Activated CD4-positive, alpha-beta T cell treated with anti-CD3 and anti-CD28 coated beads, Interleukin-2, amount 50 U/mL, for 24 hours (primary cell): ENCODE measurements around the gene TEX38.
"Not testable (repeated sequence)": the region's sequence is repeated elsewhere in the genome, so short reads cannot be mapped to it uniquely, and the experiment has no call there.

Experiments used
- DNase-seq, 2 donors: peaks; one replicate each; pipeline ENCODE4 v3.0.0-alpha.2; 2020; ENCODE audit warnings: low read depth in 1 of 2, low spot score in 1 of 2

The TEX38 gene

DNA sequence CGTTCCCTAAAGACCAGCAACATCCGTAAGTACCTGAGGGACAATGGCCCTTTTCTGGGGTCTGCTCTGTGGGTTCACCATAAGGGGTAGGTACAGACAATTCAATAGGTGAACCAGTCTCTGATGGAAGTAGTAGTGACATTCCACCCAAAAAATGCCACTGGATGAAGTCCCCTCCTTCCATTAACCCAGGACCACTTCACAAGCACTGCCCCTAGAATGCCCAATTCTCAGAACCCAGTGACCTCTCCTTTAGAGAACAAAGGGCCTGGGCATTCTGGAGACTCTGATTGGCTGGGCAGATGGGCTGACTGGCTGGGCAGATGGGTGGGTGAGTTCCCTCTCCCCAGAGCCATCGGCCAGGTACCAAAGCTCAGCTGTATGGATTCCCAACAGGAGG is at the start of gene TEX38:
Gene TEX38, plus strand, starts transcription at position 301 of the 400 bp plus-strand sequence. Its CDS starts 81 bp downstream, at position 382.
- no peak for DNase-seq

DNA sequence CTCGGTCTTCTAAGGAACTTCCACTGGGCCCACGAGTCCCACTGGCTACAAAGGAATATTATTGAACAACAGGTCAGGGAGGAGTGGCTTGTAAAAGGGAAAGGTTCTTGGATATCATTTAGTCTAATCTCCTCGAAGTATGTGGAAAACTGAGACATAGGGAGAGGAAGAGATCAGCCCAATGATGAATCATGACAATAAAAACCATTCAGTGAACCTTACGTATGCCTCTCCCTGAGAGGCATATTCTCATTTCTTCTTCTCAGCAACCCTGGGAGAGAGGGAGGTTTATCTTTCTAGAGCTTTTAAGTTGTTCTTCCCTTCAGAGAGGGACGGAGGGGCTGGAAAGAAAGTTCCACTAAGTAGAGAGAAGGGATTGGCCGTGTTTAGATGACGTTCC is 49.7 kb upstream of the TEX38 start:
- no peak for DNase-seq

DNA sequence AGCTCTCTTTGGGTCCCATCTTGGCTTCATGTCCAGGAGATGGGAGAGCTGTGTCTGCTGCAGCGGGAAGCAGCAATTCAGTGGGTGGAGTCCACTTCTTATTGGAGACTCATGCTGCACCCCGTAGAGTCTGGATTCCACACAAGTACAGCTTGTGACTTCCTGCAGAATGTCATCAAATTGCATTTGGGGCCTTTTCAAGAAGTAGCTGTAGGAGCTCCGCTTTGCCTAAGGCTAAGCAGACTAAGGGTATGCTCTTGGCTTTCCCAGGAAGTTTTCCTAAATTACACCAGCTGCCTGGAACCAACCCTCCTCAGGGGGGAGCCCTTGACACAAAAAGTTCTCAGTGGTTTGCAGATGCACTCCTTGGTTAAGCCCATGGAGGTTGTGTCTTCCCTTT is 49.3 kb upstream of the TEX38 start:
- DNase-seq = no peak

DNA sequence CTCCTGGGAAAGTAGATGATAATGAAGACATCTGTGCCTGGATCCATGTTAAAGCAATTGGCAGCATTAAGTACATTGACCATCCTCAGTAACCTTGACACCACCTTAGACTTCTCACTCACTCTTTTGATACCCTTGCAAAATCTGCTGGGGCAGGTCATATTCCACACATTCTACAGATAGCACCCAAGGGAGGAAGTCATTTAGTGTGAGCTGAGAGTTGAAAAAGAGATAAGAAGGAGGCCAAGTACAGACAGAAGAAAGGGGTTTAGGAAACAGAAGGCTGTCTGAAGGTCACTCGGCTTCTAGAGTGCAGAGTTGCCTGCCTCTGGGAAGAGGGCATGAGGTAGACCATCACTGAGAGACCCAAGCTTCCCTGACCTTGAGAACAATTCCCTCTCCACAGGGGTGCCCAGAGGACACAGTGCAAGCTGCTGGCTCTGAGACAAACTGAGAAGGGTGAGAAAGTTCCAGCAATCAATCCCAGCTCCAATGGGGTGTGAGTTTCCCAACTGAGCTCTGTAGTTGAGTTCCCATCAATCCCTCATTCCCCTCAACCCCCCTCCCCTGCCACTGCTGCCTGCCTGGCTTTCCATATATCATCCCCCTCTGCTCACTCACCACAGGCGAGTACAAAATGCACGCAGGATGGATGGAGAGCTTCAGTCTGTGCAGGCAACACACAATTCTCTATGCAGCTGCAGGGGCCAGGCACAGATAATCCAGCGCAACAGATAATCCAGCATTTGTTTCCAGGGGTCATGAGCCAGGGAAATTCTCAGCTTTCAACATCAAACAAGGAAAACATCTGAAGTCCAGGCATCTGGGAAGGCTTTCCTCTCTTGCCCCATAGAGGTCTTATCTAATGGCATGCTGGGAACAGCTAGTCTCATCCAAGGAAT is 47.7 kb upstream of the TEX38 start:
- DNase-seq = no peak

DNA sequence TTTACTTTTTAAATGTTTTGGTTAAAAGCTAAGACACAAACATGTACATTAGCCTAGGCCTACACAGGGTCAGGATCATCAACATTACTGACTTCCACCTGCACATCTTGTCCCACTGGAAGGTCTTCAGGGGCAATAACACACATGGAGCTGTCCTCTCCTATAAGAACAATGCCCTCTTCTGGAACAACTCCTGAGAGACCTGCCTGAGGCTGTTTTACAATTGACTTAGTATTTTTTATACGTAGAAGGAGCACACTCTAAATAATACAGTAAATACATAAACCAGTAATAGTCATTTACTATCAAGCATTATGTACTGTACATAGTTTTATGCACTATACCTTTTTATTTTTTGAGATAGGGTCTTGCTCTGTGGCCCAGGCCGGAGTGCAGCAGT is 40.9 kb upstream of the TEX38 start:
- no peak for DNase-seq

DNA sequence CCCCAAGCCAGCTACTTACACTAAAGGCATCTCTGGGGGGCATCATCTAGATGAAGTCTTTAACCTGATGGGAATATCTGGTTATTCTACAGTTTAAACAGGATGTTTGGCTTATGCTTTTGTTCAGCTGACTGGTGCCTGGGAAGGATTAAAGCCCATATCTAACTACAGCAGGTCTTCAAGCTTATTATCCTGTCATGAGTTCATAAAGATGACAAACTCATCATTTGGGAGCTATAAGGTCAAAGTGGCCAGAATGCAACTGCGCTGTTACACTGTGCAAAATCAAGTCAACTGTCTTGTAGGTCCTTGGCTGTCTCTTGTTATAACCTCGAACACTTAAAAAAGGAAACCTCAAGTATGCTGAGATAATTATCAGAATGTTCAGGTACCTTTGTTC is 36.4 kb upstream of the TEX38 start:
- no peak for DNase-seq

DNA sequence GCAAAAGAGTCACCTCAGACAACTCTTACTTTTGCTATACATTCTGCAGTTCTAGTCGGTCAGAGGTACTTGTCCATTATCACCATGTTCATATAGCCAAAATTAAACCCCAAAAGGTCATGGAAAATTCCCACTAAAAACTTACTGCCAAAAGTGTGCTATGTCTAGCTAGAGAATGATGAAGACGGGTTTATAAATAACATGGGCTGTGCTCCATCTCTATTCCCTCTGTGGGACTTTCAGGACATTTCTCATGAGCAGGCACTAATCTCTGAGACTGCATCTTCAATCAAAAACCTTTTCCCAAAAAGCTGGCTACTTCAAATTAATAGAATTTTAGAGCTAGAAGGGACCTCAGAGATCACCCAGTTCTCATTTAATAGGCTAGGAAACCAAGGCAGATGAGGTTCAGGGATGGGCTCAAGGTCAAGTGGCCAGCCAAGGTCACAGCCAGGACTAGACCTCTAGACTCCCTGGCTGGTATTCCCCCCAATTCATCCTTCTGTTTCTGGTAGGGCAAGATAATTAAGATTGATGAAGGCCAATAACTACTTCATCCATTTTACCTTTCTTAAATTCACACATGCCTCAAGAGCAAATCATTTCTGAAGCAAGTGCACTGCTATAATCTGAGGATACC is 34.1 kb upstream of the TEX38 start:
- no peak for DNase-seq

DNA sequence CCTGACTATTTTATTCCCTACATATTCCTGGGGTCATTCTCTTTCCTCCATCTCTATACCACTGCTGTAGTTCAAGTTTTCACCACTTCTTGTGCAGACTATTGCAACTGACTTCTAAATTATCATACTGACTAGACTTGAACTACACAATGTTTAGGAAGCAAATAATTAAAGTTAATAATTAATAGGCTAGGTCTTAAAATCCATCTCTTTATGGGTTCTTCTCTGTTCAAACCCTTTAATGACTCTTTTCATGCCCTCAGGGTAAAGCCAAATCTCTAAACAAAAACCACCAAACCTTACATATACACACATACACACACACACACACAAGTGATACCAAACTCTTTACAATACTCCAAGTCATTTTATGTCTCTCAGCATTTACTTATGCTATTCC is 32.7 kb upstream of the TEX38 start:
- DNase-seq = no peak

DNA sequence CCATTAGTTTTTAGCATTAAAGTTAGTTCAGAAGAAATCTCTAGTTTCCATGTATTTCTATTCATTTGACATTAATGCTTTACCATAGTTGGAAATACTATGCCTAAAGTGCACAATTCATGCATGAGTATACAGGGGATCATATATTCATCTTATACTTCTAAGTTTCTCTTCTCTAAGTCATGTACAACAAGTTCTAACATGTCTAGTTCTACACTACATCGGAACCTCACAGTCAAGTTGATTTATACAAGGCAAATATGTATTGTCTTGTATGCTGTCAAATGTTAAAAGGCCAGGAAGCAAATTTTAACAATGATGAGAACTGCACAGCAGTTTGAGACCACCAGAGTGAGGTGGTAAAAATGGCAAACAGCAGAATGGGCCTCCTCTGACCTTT is 32.1 kb upstream of the TEX38 start:
- DNase-seq = no peak

DNA sequence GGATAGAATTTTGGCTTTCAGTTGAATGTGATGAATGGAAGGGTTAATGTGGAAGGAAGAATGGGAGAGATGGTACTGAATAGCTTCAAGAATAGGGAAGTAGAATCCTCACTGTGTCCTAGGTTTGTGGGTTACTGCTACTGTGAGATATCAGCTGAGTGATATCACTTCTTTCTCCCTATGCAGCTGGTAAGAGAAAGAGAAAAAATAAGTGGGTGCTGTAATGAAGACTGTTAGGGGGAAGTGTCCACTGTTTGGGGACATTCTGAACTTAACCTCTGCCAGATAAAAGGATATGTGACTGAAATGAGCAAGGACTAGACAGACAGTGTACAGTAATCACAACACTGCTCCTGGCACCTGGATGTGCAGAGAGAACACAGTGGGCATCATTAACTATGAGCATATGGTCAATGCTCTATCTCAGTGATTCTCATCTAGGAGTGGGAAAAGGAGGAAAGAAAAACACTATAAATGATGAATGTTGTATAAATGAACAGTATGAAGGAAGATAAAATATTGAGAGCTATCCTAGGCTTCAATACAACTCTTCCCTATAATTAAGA is 29.5 kb upstream of the TEX38 start:
- no peak for DNase-seq

DNA sequence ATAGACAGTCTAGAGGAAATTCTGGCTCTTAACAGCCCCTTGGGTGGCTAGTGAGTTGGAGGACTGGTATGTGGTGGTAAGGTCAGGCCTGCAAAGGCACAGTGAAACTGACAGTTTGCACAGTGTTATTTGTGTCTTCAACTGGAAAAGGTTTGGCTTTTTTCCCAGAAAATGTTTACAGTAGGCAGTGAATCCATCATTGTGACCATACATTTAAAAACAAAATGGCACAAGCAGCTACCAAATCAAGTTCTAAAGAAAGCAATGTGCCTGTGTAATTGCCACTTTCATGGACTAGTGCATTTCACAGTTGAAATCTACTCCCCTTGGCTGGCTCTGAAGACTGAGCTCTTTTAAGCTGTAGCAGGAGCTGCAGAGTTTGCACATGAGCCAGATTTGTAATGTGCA is 28.3 kb upstream of the TEX38 start:
- DNase-seq = no peak

DNA sequence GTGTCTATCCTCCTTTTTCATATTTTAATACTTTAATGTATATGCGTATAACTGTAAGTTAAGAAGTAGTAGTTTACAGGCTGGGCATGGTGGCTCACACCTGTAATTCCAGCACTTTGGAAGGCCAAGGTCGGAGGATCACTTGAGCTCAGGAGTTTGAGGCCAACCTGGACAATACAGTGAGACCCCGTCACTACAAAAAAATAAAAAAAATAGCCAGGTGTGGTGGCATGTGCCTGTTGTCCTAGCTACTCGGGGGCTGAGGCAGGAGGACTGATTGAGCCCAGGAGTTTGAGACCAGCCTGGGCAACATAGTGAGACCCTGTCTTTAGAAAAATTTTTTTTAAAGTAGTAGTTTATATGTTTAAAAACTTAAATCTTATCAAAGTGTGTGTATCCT is 25.8 kb upstream of the TEX38 start:
- no peak for DNase-seq

DNA sequence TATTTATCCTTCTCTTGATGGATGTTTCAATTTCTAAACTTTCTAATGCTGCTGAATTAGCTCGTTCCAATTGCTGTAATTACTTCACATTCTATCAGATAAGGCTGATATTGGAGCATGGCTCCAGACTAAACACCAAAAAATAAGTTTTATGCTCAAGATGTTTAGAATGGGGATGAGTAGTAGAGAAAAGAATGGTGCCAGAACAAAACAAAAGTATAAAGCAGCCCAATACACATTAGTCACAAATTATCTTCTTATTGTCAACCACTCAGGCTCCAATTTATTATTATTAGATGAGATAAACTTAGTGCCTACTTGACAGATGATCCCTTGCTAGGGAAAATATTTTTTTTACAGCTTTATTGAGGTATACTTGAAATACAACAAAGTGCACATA is 25.3 kb upstream of the TEX38 start:
- no peak for DNase-seq

DNA sequence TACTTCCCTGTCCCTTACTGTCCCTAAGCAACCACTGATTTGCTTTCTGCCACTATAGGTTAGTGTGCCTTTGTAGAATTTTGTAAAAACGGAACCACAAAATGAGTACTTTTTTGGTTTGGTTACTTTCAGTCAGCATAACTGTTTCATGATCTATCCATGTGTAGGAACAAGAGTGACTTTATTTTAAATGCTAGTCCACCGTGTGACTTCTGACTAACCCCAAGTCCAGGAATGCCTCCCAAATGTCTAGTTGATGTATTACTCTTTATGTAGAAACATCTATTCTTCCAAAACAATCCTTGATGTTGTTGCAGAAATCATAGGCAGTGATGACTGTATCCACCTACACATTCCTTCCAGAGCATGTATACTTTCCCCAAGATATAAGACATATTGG is 24.8 kb upstream of the TEX38 start:
- no peak for DNase-seq

DNA sequence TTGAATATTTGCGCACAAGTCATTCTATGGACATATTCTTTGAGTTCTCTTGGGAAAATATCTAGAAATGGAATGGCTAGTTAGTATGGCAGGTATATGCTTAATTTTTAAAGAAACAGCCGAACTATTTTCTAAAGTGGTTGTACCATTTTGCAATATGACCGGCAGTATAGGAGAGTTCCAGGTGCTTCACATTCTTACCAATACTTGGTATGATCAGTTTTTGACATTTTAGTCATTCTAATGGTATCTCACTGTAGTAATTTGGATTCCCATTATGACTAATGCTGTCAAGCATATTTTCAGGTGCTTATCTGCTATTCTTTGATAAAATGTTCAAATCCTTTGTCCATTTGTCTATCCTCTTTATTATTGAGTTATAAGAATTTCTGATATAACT is 24.0 kb upstream of the TEX38 start:
- DNase-seq = no peak

DNA sequence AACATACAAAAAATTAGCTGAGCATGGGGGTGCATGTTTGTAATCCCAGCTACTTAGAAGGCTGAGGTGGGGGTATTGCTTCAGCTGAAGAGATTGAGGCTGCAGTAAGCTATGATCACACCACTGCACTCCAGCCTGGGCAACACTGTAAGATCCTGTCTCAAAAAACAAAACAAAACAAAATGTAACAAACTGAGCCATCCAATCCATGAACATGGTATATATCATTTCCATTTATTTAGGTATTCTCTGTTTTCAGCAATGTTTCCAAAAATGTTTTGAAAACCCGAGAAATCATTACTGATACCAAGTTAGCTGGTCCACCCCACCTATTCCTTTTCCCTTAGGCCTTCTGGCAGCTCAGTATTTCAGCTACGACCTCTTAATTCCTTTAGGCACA is 21.9 kb upstream of the TEX38 start:
- DNase-seq = no peak

DNA sequence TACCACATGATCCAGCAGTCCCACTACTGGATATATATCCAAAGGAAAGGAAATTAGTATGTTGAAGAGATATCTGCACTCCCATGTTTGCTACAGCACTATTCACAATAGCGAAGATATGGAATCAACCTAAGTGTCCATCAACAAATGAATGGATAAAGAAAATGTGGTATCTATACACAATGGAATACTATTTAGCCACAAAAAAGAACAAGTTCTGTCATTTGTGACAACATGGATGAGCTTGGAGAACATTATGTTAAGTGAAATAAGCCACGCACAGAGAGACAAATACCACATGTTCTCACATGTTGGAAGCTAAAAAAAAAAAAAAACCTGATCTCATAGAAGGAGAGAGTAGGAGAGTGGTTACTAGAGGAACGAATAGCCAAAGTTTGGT is 21.2 kb upstream of the TEX38 start:
- DNase-seq = no peak

DNA sequence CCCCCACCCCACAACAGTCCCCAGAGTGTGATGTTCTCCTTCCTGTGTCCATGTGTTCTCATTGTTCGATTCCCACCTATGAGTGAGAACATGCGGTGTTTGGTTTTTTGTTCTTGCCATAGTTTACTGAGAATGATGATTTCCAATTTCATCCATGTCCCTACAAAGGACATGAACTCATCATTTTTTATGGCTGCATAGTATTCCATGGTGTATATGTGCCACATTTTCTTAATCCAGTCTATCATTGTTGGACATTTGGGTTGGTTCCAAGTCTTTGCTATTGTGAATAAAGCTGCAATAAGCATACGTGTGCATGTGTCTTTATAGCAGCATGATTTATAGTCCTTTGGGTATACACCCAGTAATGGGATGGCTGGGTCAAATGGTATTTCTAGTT is 20.5 kb upstream of the TEX38 start:
- not testable (repeated sequence) for DNase-seq

DNA sequence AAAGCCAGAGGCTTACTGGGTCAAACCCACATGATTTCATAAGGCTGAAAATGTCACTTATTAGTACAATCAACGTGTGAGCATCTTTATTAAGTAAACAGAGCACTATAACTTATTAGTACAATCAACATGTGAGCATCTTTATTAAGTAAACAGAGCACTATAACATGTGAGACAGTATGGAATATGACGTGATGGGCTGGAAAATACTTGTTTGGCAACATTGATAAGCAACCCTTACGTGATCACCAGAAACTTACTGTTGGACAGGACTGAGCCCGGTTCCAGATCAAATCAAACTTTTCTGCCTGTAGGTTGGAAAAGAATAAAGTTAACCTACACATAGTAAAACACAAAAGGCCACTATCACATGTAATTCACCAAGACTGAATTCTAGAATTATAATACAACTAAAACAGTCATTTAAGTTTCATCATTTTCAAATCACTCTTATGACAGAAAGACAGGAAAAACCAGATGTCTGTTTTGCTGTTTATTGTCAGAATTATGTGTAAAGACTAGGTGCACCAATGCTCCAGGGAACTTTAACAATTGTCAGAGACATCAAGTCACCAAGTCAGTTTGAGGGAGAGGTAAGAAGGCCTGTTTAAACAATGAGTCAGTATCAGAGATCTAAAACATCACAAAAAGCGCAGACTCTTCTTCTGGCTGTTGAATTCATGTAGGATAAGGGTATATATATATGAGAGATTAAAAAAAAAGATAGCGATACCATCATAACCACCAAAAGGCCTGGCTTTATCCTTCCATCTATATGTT is 19.1 kb upstream of the TEX38 start:
- no peak for DNase-seq

DNA sequence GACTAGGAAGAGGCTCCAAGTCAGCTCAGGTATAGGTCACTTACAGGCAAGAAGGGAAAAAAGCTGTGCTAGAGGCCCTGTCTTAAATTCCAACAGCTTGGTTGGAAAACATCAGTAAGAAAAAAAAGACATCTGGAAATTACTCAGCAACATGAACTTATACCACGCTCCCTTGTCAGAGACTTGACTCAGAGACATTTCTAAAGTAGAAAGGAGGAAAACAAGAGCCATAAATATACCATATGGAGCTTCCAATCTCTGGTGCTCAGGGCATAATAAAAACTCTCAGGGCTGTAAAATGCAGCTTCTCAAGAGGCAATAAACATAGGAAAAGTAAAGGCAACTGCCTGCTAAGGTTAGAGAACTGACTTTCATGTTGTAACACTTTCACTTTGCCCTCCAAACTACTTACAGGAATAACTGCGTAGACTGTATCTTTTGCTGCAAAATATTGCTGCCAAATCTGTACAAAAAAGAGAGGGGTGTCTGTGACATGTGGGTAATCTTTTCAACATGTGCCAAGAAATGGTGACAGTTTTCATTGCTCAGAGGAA is 18.2 kb upstream of the TEX38 start:
- DNase-seq = no peak

DNA sequence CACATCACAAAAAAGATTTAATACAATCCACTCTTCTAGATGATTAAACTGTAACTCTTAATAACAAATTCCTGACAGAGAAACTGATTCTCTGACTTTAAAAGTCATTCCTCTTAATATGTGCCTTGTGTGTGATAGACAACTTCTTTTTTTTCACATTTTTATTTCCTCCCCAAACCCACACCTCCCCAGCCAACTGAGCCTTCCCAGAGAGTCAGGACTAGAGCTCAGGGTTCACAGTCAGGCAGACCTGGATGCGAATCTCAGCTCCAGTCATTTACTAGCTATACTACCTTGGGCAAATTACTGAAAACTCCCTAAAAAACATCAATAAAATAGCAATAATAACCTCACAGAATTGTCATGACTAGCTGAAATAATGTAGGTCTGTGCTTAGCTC is 17.6 kb upstream of the TEX38 start:
- DNase-seq = no peak
